Measurements from ENCODE around the gene EVPL.
"Not testable (repeated sequence)": the region's sequence is repeated elsewhere in the genome, so short reads cannot be mapped to it uniquely, and the experiment has no call there.

The EVPL gene

GRCh38 chr17:75994802-75995370, 32.2 kb downstream of the EVPL start:
- no peak for DNase-seq

DNA sequence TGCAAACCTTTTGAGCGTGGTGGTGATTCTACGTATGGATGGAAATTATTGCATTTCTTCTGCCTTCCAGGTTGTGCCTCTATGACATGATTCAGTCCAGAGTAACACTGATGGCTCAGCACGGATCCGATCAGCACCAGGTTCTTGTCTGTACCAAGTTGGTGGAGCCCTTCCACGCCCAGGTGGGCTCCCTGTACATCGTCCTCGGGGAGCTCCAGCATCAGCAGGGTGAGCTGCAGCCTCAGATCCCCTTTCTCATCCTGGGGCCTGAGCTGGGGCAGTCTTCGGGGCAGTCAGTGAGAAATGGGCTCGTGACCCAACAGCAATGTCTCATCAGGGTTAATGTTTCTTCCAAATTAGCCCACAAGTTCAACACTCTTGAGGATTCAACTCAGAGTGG, 35.7 kb downstream of the EVPL start:
- no peak for DNase-seq

- no peak for DNase-seq
Measured at GRCh38 chr17:75987041-75987440, 40.1 kb downstream of the EVPL start.

DNA sequence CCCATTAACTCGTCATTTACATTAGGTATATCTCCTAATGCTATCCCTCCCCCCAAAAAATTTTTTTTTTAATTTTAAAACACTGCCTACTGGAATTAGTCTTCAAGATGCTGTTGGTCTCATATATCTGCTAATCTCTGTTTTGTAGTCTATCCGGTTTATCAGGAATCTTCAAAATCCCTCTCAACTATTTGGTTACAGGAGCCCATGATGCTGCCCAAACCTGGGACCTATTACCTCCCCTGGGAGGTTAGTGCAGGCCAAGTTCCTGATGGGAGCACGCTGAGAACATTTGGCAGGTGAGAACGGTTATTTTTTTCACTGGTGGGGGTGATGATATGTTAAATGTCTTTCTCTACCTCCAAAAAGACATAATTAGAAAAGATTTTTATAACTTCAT, 41.1 kb downstream of the EVPL start:
- DNase-seq = no peak

GRCh38 chr17:75983501-75984181, 43.5 kb downstream of the EVPL start:
- no peak for DNase-seq

GRCh38 chr17:75981019-75981615, 46.0 kb downstream of the EVPL start:
- DNase-seq = no peak

DNA sequence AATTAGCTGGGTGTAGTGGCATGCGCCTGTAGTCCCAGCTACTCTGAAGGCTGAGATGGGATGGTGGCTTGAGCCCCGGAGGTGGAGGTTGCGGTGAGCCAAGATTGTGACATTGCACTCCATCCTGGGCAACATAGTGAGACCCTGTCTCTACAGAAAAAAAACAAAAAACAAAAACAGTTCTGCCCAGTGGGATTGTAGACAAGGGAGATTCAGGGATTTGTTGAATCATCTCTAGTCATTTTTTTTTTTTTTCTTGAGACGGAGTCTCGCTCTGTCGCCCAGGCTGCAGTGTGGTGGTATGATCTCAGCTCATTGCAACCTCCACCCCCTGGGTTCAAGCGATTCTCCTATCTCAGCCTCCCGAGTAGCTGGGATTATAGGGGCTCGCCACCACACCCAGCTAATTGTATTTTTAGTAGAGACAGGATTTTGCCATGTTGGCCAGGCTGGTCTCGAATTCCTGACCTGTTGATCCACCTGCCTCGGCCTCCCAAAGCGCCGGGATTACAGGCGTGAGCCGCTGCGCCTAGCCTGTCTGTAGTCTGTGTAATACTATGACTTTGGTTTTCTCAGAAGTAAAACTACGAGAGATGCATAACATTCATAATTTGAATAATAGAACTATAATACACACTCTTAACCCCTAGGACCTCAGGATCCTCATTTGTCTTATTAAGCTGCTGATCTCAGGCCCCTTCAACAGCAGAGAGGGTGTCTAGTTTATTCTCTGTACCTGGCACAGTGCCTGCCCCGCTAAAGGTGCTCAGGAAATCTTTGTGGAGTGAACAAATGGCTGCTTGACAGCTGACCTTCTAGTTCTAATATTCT, 46.7 kb downstream of the EVPL start:
- DNase-seq = no peak

DNA sequence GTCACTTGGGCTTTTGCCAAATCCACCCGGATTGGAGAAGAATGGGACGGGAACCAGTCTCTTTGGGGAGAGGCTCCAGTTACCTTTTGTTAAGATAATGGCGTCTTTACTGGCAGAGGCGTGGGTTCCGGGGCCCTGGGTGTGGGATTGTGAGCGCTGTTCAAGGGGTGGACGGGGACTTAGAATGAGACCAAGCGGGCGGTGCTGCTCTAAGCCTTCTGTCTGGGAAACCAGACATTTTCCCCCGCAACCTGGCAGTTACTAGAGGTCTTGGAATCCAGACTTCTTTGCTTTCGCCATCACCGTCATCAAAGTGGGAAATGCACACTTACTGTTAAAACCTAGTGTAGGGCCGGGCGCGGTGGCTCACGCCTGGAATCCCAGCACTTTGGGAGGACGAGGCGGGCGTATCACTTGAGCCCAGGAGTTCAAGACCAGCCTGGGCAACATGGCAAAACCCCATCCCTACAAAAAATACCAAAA, 47.4 kb downstream of the EVPL start:
- DNase-seq = no peak

DNA sequence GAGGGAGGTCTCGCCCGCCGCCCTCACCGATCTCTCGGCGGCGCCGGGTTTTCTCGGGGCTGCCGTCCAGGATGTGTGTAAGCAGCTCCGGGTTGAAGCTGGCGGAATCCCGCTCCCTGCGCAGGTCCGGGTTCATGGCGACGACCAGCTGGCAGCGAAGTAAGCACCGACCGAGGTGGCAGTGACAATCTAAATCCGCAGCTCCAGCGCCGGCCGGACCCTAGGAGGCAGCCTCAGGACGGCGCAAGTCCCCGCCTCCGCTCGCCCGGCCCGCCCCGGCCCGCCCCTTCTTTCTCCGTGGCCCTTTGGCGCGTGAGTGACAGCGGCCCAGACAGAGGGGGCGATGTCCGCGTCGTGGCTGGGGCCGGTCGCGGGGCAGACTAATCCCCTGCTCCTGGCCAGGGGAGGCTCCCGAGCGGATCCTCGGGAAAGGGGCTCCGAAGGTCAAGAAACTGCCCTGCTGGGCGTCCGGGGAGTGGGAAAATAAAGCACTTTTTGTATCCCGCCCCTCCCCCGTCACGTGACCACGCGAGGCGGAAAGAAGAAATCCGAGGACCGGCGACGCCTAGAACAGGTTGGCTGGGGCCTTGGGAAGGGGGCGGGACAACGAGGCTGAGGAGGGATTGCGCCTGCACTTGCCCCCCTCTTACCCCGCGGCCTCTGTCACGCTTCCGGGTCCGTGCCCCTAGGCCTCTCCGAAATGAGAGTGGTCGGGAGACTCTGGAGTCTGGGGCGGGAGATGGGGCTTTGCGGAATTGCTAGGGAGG, 48.0 kb downstream of the EVPL start, which contains the start of the genes ACOX1 and TEN1:
TSS of gene ACOX1 (minus strand) at position 229 of the 767 bp plus-strand sequence. CDS start at position 136, 93 bp downstream.
TSS of gene TEN1 (plus strand) at position 303 of the 767 bp plus-strand sequence. CDS start 6,953 bp downstream, outside the sequence.
- peak; percentile 76 for DNase-seq

DNA sequence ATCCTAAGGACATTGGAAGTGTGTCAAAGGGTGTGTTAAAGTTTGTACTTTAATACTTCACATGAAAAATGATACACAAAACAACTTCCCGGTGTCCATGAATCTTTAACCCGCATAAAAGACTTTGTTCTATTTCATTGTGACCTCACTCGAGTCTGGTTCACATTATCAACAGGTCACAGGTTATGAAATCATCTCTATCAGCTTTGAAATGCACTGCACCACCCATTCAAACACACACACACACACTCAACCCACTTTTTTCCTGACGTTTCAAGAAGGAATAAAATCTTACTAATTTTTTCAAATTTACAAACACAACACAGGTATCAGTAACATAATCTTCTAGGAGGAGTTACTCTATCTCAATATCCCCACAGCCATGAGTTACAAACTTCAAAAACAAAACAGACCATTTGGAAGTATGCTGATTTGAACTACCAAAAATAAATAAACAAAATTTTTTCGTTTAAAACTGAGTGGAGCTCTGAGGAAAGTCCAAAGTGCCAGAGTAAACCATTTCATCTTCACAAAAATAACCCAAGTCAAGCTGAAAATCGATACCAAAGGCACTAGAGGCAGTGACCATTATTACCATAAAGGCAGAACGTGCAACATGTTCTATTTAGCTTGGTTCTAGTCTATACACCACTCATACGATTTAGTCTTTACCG, 50.8 kb downstream of the EVPL start:
- no peak for DNase-seq

GRCh38 chr17:75975757-75976174, 51.3 kb downstream of the EVPL start:
- no peak for DNase-seq

- DNase-seq = not testable (repeated sequence)
Measured at GRCh38 chr17:75975187-75975586, 51.9 kb downstream of the EVPL start.

DNA sequence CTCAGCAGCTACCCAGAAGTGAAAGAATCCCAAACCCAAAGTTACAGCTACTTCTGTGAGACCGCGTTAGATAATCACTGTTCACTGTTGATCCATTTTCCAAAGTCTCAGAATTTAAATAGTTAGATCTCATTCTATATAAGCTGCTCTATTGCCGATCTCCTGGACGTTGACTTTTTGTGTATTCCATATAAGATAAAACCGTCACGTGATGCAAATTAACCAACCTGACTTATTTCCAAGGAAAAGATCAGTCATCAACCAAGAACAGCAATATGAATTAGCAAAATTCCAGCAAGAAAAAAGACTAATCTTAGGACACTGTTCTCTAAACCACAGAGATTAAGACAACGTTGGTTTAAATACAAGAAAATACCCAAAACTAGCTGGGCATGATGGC, 56.5 kb downstream of the EVPL start:
- no peak for DNase-seq

DNA sequence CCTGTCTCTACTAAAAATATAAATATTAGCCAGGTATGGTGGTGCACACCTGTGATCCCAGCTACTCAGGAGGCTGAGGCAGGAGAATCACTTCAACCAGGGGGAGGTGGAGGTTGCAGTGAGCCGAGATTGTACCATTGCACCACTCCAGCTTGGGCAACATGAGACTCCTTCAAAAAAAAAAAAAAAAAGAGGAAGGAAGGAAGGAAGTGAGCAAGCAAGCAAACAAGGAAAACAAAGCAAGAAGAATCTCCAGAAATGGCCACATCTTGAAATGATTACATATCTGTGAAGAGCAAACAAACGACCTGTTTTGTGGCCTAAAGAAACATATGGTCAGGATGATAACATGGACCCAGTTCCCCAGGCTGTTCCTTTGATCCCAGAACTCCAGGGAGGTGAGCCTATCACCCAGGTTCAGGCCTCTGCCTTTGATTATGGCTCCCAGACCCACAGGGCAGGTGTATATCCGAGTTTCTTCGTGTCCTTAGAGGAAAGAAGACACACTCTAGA, 57.0 kb downstream of the EVPL start:
- no peak for DNase-seq

DNA sequence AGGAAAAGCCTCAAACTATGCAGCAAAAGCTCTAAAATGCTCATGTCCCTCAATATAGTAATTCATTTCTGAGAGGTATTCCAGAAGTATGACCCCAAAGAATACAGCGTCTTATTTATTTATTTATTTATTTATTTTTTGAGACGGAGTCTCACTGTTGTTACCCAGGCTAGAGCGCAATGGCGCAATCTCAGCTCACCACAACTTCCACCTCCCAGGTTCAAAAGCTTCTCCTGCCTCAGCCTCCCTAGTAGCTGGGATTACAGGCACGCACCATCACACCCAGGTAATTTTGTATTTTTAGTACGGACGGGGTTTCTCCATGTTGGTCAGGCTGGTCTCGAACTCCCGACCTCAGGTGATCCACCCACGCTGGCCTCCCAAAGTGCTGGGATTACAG, 58.1 kb downstream of the EVPL start:
- not testable (repeated sequence) for DNase-seq

GRCh38 chr17:75965468-75965867, 61.6 kb downstream of the EVPL start:
- DNase-seq = no peak

DNA sequence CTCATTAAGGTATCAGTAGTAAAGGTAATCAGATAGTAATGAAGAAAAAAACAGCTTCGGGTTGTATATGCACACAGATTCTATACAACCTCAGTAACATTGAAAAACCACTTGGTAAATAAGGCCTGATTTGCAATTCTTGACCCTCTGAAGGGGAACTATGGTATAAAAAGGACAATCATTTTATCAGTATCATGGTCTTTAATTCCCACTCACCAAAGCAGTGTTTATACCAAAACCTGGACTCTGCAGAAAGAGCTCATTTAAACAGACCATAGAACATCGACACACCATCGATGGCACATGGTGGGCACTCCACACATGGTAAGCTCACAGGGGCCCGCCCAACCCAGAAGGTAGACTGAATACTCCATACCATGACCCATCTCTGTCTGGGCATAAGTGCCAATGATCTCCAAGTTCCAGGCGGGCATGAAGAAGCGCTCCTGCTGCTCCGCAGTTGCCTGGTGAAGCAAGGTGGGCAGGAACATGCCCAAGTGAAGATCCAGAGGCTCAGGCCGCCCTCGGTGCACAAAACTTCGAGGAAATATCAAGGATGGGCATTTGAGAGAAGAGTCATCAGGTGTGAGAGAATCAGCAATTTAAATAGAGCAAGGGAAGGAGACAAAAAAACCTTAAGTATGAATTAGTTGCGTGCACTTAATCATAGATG, 67.1 kb downstream of the EVPL start:
- no peak for DNase-seq

- no peak for DNase-seq
Measured at GRCh38 chr17:75959051-75959838, 67.9 kb downstream of the EVPL start.

Data from SIG-M5 (cell line).